ENCODE data around the gene CCDC195.

CCDC195 gene

DNA sequence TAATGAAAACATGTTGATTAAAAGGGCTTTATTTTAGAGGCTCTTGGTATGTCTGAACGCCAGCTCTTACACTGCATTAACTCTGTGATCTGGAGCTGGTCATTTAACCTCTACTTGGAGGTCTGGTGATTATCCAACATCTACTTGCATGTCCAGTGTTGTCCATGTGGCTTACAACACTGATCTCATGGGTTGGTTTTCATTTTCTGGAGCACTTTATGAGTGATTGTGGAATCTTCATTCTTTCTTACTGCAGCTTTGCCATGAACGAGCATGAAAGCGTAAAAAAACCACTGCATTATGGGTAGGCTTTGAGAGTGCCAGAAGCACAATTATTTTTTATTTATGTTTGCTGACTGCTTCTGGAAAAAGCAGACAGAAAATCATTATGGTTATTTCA lies 4.8 kb downstream of the CCDC195 start:
- DNase-seq (ENCODE audit: low read depth): no peak
- no peak overlapping the region for H3K4me3 ChIP-seq (ENCODE audit: low read depth, low read length)
- TF ChIP-seq CTCF (IDR thresholded peaks at IDR 0.05; ENCODE audit: low read depth, low read length) (no peak), MYC (IDR thresholded peaks at IDR 0.05; ENCODE audit: low read depth, low read length) (no peak), POLR2A (IDR thresholded peaks at IDR 0.05; ENCODE audit: extremely low read depth, insufficient read length) (no peak)
- TF ChIP-seq, protein P1, sequence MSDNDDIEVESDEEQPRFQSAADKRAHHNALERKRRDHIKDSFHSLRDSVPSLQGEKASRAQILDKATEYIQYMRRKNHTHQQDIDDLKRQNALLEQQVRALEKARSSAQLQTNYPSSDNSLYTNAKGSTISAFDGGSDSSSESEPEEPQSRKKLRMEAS (IDR thresholded peaks at IDR 0.05; ENCODE audit: low read depth, low read length): no peak

DNA sequence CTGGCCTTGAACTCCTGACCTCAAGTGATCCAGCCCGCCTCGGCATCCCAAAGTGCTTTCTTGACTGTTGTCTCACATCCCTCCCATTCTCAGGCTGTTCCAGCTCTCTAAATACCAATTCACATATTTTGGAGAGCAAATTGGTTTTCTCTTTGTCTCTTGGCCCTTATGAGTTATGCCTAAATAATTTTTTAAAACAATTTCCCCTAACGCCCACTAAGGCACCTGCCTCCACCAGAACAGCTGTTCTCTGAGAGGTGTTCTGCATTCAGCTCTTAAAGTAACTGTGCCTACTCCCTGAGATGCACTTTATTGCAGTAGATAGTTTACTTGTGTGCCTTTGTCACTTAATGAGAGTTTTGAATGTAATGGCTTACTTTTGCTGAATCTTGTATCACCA lies 6.9 kb downstream of the CCDC195 start:
- no peak overlapping the region for H3K4me3 ChIP-seq (ENCODE audit: low read depth, low read length)
- TF ChIP-seq POLR2A (IDR thresholded peaks at IDR 0.05; ENCODE audit: extremely low read depth, insufficient read length) (no peak), CTCF (IDR thresholded peaks at IDR 0.05; ENCODE audit: low read depth, low read length) (no peak), MYC (IDR thresholded peaks at IDR 0.05; ENCODE audit: low read depth, low read length) (no peak)
- TF ChIP-seq, protein P1 (IDR thresholded peaks at IDR 0.05; ENCODE audit: low read depth, low read length): no peak
- no peak for DNase-seq (ENCODE audit: low read depth)

- no peak overlapping the region for H3K4me3 ChIP-seq (ENCODE audit: low read depth, low read length)
- DNase-seq (ENCODE audit: low read depth): no peak
- no peak for TF ChIP-seq MYC (IDR thresholded peaks at IDR 0.05; ENCODE audit: low read depth, low read length)
- TF ChIP-seq POLR2A (IDR thresholded peaks at IDR 0.05; ENCODE audit: extremely low read depth, insufficient read length): no peak
- TF ChIP-seq CTCF (IDR thresholded peaks at IDR 0.05; ENCODE audit: low read depth, low read length): no peak
- TF ChIP-seq, protein P1 (IDR thresholded peaks at IDR 0.05; ENCODE audit: low read depth, low read length): no peak
Measured at GRCh38 chr2:224694502-224694901, 21.7 kb downstream of the CCDC195 start.

DNA sequence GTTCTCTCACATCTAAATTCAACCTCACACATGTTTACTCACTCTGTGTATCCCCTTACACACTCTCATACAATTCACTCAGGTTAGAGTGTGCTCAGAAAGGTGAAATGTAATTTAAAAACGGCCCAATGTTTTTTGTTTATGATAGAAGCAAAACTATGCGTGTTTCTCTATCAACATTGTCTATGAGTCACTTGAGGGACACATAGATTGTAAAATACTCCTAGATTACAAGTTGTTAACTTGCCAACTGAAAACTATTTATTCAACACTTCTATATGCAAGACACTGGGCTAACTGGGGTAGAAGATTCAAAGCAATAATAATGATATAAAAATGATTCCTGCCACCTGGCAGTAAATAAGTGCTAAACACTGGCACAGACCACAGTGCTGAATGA lies 24.6 kb downstream of the CCDC195 start:
- H3K4me3 ChIP-seq (ENCODE audit: low read depth, low read length): no peak overlapping the region
- DNase-seq (ENCODE audit: low read depth): no peak
- TF ChIP-seq POLR2A (IDR thresholded peaks at IDR 0.05; ENCODE audit: extremely low read depth, insufficient read length) (no peak), MYC (IDR thresholded peaks at IDR 0.05; ENCODE audit: low read depth, low read length) (no peak), CTCF (IDR thresholded peaks at IDR 0.05; ENCODE audit: low read depth, low read length) (no peak)
- TF ChIP-seq, protein P1 (IDR thresholded peaks at IDR 0.05; ENCODE audit: low read depth, low read length): no peak

DNA sequence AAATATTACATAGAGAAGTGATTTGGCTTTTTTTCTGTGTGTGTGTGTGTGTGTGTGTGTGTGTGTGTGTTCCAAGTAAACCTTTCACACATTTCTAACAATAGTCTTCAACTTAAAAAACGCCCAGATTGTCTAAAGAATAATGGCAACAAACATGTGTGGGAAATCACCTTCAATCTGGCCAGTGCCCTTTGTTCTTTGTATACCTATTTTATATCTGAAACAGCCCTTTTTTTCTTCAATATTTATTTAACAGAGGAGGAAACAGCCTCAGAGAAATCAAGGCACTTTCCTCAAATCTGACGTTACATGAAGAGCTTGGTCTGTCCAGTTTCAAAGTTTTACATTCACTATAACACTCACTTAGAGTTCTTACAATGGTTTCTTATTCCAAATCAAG lies 25.3 kb downstream of the CCDC195 start:
- no peak overlapping the region for H3K4me3 ChIP-seq (ENCODE audit: low read depth, low read length)
- no peak for DNase-seq (ENCODE audit: low read depth)
- no peak for TF ChIP-seq CTCF (IDR thresholded peaks at IDR 0.05; ENCODE audit: low read depth, low read length)
- TF ChIP-seq MYC (IDR thresholded peaks at IDR 0.05; ENCODE audit: low read depth, low read length): no peak
- TF ChIP-seq, protein P1 (IDR thresholded peaks at IDR 0.05; ENCODE audit: low read depth, low read length): no peak
- no peak for TF ChIP-seq POLR2A (IDR thresholded peaks at IDR 0.05; ENCODE audit: extremely low read depth, insufficient read length)

- TF ChIP-seq MYC (IDR thresholded peaks at IDR 0.05; ENCODE audit: low read depth, low read length) (no peak), CTCF (IDR thresholded peaks at IDR 0.05; ENCODE audit: low read depth, low read length) (no peak), POLR2A (IDR thresholded peaks at IDR 0.05; ENCODE audit: extremely low read depth, insufficient read length) (no peak)
- TF ChIP-seq, protein P1 (IDR thresholded peaks at IDR 0.05; ENCODE audit: low read depth, low read length): no peak
- no peak for DNase-seq (ENCODE audit: low read depth)
- H3K4me3 ChIP-seq (ENCODE audit: low read depth, low read length): no peak overlapping the region
Measured at GRCh38 chr2:224689539-224689938, 26.6 kb downstream of the CCDC195 start.

Data from NB4 (cell line).